RPMI8226 (cell line): ENCODE measurements around the gene SLAMF8.
A peak's percentile ranks its signal among the peaks of the same experiment; 100 is the strongest.

Experiments used
- DNase-seq: peaks from one replicate; pipeline ENCODE4 v3.0.0-alpha.2; 2015

SLAMF8 gene

GRCh38 chr1:159821171-159821867, 5.4 kb upstream of the SLAMF8 start:
- DNase-seq: no peak

GRCh38 chr1:159823406-159823805, 3.3 kb upstream of the SLAMF8 start:
- no peak for DNase-seq

GRCh38 chr1:159825564-159825963, 1.1 kb upstream of the SLAMF8 start:
- DNase-seq: no peak

GRCh38 chr1:159827102-159827490, 423 bp downstream of the SLAMF8 start:
- no peak for DNase-seq

GRCh38 chr1:159827549-159827948, 876 bp downstream of the SLAMF8 start:
- DNase-seq: no peak

GRCh38 chr1:159828176-159828575, 1.5 kb downstream of the SLAMF8 start:
- no peak for DNase-seq

GRCh38 chr1:159828581-159829272, 2.1 kb downstream of the SLAMF8 start:
- DNase-seq: no peak

GRCh38 chr1:159829273-159829634, 2.6 kb downstream of the SLAMF8 start:
- DNase-seq: peak; percentile 82

GRCh38 chr1:159829822-159830465, 3.3 kb downstream of the SLAMF8 start:
- no peak for DNase-seq

- DNase-seq: no peak
These were observed 4.0 kb downstream of the SLAMF8 start for GRCh38 chr1:159830722-159831121.

- DNase-seq: no peak
These were observed 4.9 kb downstream of the SLAMF8 start for GRCh38 chr1:159831412-159832141.

- no peak for DNase-seq
These were observed 5.6 kb downstream of the SLAMF8 start for GRCh38 chr1:159832309-159832708.

GRCh38 chr1:159835356-159835755, 8.7 kb downstream of the SLAMF8 start:
- DNase-seq: no peak

- DNase-seq: no peak
These were observed 9.3 kb downstream of the SLAMF8 start for GRCh38 chr1:159835862-159836525.

- no peak for DNase-seq
These were observed 12.0 kb downstream of the SLAMF8 start for GRCh38 chr1:159838715-159839114.

GRCh38 chr1:159839116-159839849, 12.6 kb downstream of the SLAMF8 start:
- DNase-seq: no peak

GRCh38 chr1:159841749-159842148, 15.1 kb downstream of the SLAMF8 start:
- DNase-seq: no peak

- DNase-seq: peak; percentile 63
These were observed 16.8 kb downstream of the SLAMF8 start for GRCh38 chr1:159843459-159843858.

- DNase-seq: no peak
These were observed 19.3 kb downstream of the SLAMF8 start for GRCh38 chr1:159845751-159846629.

- no peak for DNase-seq
These were observed 20.6 kb downstream of the SLAMF8 start for GRCh38 chr1:159847231-159847630.

GRCh38 chr1:159848326-159848725, 21.7 kb downstream of the SLAMF8 start:
- no peak for DNase-seq
